K562 (cell line): ENCODE measurements around the gene PYHIN1. TPM values are rescaled to one million over a fixed set of nuclear protein-coding genes. Genes with fewer than 3 reads are reported as not detected.

ENCODE experiments used
- BRD4 ChIP-seq: fragments of 200-600 bp; sonication (generic); IDR thresholded peaks from 2 replicates; pipeline ENCODE4 v1.6.1; 2017; ENCODE audit warnings: inconsistent platforms
- CEBPB ChIP-seq: fragments of 450-650 bp; IDR thresholded peaks from 2 replicates; pipeline ENCODE4 v1.6.1; 2016; ENCODE audit warnings: missing genetic modification characterization, missing compliant biosample characterization
- GTF2E2 ChIP-seq: fragments of 200-800 bp; sonication (Bioruptor generic); IDR thresholded peaks from 2 replicates; pipeline ENCODE4 v1.6.1; 2016; ENCODE audit warnings: missing genetic modification characterization, missing compliant biosample characterization
- KDM5B ChIP-seq: fragments of 200-600 bp; sonication (generic); IDR thresholded peaks from 2 replicates; pipeline ENCODE4 v1.6.1; 2012; ENCODE audit warnings: low read depth, mild to moderate bottlenecking, moderate library complexity, low read length, control low read depth, inconsistent platforms; ENCODE audit not compliant: insufficient replicate concordance
- RB1 ChIP-seq: fragments of 450-650 bp; IDR thresholded peaks from 2 replicates; pipeline ENCODE4 v1.6.1; 2017; ENCODE audit warnings: low read depth, mild to moderate bottlenecking
- ZNF263 ChIP-seq: sonication (generic); formaldehyde crosslinking; IDR thresholded peaks from 2 replicates; pipeline ENCODE4 v1.8.0; 2022; ENCODE audit warnings: mild to moderate bottlenecking, missing genetic modification reagents, borderline replicate concordance
- polyA plus RNA-seq, 8 experiments: library from polyadenylated mRNA; depleted of rRNA in 4 of 8; stranded (reverse) in 5 of 8; unstranded in 3 of 8; fragments of >200 nt; fragmentation: Nextera tagmentation in 2 of 8; fragmentation: Illumina TruSeq in 1 of 8; extraction: Ambion mirVana in 2 of 8; extraction: Trizol in 1 of 8; gene quantifications; 2 replicates each; pipeline versions ENCODE4 v1.2.1 to v1.2.3, GENCODE V29; 2011 to 2014; ENCODE audit warnings: inconsistent platforms in 1 of 8, missing spikeins in 1 of 8
- total RNA-seq, 7 experiments: library from RNA; depleted of rRNA in 6 of 7; stranded (reverse); fragments of >200 nt in 6 of 7; fragmentation: Illumina TruSeq in 2 of 7; extraction: Trizol in 2 of 7; gene quantifications; 2 replicates each; pipeline versions ENCODE4 v1.2.1 to v1.2.3, GENCODE V29; 2011 to 2021; ENCODE audit warnings: low replicate concordance in 1 of 7
- TF ChIP-seq, protein P1 (sequence below): fragments of 450-650 bp; formaldehyde crosslinking; IDR thresholded peaks from 2 replicates; pipeline ENCODE4 v1.4.0; 2022; ENCODE audit warnings: mild to moderate bottlenecking, moderate library complexity
- TF ChIP-seq, protein P2 (sequence below): fragments of 450-650 bp; formaldehyde crosslinking; conservative IDR thresholded peaks from 2 replicates; pipeline ENCODE4 v1.4.0; 2022; ENCODE audit warnings: mild to moderate bottlenecking, missing genetic modification characterization
- TF ChIP-seq, protein P3 (sequence below): fragments of 450-650 bp; IDR thresholded peaks from 2 replicates; pipeline ENCODE4 v1.6.1; 2016; ENCODE audit warnings: borderline replicate concordance
- TF ChIP-seq, protein P4 (sequence below): fragments of 450-650 bp; IDR thresholded peaks from 2 replicates; pipeline ENCODE4 v1.6.1; 2016; ENCODE audit warnings: mild to moderate bottlenecking, moderate library complexity

The PYHIN1 gene
- total and polyA plus RNA-seq, 9 of the 15 experiments (the other 6 are each of a cell fraction or from before 2014, with no cell fraction given), result not detected

DNA sequence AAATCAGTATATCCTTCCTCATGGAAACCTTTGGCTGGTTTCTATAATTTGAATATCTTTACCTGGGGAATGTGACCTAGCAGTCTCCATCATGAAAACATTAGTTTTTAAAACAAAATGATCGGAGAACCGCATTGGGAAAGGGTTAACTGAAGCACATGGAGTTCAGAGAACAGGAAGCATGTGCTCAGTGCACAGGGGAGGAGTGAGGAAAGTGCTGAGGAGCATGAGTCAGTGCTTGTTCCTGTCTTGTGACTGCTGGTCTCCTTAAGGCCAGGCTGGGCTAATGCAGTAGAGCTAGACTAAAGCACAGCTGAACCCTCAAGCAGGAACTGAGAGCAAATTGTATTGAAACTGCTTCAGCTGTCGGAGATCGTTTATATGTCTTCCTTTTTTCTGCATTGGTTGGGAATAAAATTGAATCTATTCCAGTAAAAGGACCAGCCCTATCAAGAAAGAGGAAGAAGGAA lies 84.1 kb downstream of the PYHIN1 start (continued):
- TF ChIP-seq, protein P1, sequence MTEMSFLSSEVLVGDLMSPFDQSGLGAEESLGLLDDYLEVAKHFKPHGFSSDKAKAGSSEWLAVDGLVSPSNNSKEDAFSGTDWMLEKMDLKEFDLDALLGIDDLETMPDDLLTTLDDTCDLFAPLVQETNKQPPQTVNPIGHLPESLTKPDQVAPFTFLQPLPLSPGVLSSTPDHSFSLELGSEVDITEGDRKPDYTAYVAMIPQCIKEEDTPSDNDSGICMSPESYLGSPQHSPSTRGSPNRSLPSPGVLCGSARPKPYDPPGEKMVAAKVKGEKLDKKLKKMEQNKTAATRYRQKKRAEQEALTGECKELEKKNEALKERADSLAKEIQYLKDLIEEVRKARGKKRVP (CRISPR knock-in tag), result no peak
- TF ChIP-seq, protein P2, sequence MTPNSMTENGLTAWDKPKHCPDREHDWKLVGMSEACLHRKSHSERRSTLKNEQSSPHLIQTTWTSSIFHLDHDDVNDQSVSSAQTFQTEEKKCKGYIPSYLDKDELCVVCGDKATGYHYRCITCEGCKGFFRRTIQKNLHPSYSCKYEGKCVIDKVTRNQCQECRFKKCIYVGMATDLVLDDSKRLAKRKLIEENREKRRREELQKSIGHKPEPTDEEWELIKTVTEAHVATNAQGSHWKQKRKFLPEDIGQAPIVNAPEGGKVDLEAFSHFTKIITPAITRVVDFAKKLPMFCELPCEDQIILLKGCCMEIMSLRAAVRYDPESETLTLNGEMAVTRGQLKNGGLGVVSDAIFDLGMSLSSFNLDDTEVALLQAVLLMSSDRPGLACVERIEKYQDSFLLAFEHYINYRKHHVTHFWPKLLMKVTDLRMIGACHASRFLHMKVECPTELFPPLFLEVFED (CRISPR knock-in tag), result 0 out of 2 replicates have a peak, but pooled peaks have one; percentile 49
- TF ChIP-seq GTF2E2 (tag), result 0 out of 2 replicates have a peak, but pooled peaks have one; percentile 16
- no peak for TF ChIP-seq BRD4
- peak; percentile 30; the same call in 1 of the 2 replicates for TF ChIP-seq CEBPB (tag)
- TF ChIP-seq, protein P3, sequence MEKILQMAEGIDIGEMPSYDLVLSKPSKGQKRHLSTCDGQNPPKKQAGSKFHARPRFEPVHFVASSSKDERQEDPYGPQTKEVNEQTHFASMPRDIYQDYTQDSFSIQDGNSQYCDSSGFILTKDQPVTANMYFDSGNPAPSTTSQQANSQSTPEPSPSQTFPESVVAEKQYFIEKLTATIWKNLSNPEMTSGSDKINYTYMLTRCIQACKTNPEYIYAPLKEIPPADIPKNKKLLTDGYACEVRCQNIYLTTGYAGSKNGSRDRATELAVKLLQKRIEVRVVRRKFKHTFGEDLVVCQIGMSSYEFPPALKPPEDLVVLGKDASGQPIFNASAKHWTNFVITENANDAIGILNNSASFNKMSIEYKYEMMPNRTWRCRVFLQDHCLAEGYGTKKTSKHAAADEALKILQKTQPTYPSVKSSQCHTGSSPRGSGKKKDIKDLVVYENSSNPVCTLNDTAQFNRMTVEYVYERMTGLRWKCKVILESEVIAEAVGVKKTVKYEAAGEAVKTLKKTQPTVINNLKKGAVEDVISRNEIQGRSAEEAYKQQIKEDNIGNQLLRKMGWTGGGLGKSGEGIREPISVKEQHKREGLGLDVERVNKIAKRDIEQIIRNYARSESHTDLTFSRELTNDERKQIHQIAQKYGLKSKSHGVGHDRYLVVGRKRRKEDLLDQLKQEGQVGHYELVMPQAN, result no peak
- no peak for TF ChIP-seq KDM5B
- TF ChIP-seq ZNF263 (CRISPR knock-in tag), result no peak
- no peak for TF ChIP-seq RB1
- TF ChIP-seq, protein P4, sequence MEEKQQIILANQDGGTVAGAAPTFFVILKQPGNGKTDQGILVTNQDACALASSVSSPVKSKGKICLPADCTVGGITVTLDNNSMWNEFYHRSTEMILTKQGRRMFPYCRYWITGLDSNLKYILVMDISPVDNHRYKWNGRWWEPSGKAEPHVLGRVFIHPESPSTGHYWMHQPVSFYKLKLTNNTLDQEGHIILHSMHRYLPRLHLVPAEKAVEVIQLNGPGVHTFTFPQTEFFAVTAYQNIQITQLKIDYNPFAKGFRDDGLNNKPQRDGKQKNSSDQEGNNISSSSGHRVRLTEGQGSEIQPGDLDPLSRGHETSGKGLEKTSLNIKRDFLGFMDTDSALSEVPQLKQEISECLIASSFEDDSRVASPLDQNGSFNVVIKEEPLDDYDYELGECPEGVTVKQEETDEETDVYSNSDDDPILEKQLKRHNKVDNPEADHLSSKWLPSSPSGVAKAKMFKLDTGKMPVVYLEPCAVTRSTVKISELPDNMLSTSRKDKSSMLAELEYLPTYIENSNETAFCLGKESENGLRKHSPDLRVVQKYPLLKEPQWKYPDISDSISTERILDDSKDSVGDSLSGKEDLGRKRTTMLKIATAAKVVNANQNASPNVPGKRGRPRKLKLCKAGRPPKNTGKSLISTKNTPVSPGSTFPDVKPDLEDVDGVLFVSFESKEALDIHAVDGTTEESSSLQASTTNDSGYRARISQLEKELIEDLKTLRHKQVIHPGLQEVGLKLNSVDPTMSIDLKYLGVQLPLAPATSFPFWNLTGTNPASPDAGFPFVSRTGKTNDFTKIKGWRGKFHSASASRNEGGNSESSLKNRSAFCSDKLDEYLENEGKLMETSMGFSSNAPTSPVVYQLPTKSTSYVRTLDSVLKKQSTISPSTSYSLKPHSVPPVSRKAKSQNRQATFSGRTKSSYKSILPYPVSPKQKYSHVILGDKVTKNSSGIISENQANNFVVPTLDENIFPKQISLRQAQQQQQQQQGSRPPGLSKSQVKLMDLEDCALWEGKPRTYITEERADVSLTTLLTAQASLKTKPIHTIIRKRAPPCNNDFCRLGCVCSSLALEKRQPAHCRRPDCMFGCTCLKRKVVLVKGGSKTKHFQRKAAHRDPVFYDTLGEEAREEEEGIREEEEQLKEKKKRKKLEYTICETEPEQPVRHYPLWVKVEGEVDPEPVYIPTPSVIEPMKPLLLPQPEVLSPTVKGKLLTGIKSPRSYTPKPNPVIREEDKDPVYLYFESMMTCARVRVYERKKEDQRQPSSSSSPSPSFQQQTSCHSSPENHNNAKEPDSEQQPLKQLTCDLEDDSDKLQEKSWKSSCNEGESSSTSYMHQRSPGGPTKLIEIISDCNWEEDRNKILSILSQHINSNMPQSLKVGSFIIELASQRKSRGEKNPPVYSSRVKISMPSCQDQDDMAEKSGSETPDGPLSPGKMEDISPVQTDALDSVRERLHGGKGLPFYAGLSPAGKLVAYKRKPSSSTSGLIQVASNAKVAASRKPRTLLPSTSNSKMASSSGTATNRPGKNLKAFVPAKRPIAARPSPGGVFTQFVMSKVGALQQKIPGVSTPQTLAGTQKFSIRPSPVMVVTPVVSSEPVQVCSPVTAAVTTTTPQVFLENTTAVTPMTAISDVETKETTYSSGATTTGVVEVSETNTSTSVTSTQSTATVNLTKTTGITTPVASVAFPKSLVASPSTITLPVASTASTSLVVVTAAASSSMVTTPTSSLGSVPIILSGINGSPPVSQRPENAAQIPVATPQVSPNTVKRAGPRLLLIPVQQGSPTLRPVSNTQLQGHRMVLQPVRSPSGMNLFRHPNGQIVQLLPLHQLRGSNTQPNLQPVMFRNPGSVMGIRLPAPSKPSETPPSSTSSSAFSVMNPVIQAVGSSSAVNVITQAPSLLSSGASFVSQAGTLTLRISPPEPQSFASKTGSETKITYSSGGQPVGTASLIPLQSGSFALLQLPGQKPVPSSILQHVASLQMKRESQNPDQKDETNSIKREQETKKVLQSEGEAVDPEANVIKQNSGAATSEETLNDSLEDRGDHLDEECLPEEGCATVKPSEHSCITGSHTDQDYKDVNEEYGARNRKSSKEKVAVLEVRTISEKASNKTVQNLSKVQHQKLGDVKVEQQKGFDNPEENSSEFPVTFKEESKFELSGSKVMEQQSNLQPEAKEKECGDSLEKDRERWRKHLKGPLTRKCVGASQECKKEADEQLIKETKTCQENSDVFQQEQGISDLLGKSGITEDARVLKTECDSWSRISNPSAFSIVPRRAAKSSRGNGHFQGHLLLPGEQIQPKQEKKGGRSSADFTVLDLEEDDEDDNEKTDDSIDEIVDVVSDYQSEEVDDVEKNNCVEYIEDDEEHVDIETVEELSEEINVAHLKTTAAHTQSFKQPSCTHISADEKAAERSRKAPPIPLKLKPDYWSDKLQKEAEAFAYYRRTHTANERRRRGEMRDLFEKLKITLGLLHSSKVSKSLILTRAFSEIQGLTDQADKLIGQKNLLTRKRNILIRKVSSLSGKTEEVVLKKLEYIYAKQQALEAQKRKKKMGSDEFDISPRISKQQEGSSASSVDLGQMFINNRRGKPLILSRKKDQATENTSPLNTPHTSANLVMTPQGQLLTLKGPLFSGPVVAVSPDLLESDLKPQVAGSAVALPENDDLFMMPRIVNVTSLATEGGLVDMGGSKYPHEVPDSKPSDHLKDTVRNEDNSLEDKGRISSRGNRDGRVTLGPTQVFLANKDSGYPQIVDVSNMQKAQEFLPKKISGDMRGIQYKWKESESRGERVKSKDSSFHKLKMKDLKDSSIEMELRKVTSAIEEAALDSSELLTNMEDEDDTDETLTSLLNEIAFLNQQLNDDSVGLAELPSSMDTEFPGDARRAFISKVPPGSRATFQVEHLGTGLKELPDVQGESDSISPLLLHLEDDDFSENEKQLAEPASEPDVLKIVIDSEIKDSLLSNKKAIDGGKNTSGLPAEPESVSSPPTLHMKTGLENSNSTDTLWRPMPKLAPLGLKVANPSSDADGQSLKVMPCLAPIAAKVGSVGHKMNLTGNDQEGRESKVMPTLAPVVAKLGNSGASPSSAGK, result peak; percentile 99
